ENCODE measurements around the gene AIMP1.
"Not testable (repeated sequence)": the region's sequence is repeated elsewhere in the genome, so short reads cannot be mapped to it uniquely, and the experiment has no call there.

AIMP1 gene

DNA sequence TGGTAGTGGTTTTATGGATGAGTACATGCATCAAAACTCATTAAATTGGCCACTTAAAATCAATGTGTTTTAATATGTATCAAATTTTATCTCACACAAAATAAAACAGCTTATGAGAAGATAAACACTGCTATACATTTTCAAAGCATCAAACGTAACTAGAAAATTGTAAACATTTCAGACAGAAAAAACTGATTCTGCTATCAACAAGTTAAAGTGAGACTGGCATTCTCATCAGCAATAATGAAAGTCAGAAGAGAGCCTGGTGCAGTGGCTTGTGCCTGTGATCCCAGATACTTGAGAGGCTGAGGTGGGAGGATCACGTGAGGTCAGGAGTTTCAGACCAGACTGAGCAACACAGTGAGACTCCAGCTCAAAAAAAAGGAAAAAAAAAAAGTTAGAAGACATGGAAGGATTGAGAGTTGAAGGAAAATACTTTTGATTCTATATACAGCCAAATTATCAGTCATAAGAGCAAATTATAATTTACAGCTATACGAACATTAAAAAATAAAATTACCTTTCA, 3.3 kb upstream of the AIMP1 start:
- DNase-seq, result no peak

GRCh38 chr4:106314960-106315359, 1.4 kb upstream of the AIMP1 start:
- no peak for DNase-seq

- peak in 2 of 4 experiments; percentile 12 to 47 for DNase-seq
Measured at GRCh38 chr4:106315476-106315967, 828 bp upstream of the AIMP1 start.

GRCh38 chr4:106316773-106317409, 541 bp downstream of the AIMP1 start:
- DNase-seq, result no peak

DNA sequence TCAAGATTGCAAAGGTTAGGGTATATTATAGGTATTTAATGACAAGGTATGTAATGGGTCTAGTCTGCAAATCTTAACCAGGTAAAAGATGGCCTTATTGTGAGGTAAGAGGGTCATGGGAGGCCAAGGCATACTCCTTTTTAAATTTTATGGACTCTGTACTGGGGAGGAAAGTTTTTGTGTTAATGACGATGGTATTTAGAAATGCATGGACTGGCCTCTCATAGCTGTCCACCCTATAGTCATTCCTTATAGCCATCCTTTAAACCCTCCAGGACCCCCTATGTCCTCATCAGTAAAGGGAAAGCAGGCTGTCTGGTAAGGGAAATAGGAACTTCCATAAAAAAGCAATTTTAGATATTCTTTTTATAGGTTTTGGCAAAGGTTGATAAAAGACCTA, 1.5 kb downstream of the AIMP1 start:
- no peak for DNase-seq

DNA sequence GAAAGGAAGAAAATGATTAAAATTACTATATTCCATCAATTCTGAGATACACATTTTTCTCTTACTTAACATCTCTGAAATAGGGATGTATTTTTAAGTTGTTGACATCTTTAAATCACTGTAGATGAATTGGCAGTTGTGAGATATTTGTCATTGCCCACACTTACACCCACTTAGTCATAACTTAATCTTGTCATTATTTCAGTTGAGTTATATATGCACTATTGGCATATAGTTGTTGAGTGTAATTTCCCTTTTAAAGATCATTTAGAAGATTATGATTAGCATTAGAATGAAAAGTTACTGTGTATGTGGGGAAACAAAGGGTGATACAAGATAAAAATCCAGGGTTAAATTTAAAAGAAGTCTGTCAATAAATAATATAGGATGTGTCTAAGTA, 2.2 kb downstream of the AIMP1 start:
- DNase-seq, result no peak

GRCh38 chr4:106320235-106320634, 3.9 kb downstream of the AIMP1 start:
- DNase-seq, result no peak

- not testable (repeated sequence) for DNase-seq
Measured at GRCh38 chr4:106321168-106321567, 4.8 kb downstream of the AIMP1 start.

- DNase-seq, result not testable (repeated sequence)
Measured at GRCh38 chr4:106321814-106322213, 5.5 kb downstream of the AIMP1 start.

DNA sequence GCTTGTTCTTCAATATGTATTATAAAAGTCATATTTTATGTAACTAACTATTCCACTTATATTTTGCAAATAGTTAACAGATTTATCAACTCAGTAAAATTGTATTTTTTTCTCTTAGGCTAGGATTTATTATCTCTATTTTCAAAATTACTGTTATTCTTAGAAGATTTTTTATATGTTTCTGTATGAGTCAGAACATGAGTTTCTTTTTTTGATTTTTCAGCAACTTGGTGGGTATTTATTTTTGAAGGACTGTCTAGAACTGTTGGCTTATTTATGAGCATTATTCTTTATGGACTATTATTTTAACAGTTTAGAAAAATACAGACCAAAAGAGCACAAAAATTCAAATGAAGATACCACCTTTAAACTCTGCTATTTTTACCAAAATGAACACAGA, 6.8 kb downstream of the AIMP1 start:
- DNase-seq, result no peak

DNA sequence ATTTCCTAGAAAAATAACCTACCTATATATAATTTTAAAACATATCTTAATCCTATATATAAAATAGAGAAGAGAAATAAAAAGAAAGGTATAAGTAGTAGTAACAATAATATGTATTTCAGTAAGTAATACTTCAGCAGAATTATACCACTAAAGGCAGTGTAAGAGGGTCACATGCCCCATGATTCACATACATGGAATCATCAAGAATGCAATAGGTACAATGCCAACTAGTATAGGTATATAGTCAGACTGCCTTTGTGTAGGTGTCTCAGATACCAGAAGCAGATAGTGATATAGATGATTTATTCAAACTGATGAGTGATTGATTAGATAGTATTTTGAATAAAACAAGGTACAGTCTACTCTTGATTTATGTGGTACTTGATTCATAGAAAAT, 9.4 kb downstream of the AIMP1 start:
- no peak for DNase-seq

GRCh38 chr4:106329041-106329618, 12.8 kb downstream of the AIMP1 start:
- DNase-seq, result no peak

- no peak for DNase-seq
Measured at GRCh38 chr4:106333186-106333585, 16.8 kb downstream of the AIMP1 start.

DNA sequence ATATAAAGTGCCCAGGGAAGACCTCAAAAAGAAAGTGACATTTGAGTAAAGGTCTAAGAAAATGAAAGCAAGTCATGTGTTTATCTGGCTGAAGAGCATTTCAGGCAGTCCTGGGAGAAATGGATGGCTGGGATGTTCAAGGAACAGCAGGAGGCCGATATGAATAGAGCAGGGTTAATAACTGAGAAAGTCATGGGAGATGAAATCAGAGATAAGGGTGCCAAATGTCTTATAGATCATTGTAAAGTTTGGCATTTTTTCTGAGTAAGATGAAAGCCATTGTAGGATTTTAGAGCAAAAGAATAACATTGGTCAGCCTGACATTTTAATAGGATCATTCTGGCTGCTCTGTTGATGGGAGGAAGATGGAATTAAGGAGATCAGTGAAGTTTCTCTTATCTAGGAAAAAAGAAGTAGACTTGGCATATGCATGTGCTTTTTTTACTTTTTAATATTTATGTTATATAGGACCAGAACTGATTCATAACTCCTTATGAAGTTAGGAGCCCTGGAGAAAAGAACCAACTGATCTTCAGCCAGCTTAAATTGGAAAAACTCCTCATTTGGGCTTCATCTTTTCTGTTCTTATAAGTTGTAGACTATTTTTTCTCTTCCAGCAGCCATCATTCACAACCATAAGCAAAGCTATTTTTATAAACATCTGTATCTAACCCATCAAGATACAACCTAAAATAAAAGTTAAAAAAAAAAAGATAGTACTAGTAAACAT, 18.6 kb downstream of the AIMP1 start:
- DNase-seq, result no peak

- no peak for DNase-seq
Measured at GRCh38 chr4:106336618-106337017, 20.3 kb downstream of the AIMP1 start.

GRCh38 chr4:106337916-106338315, 21.6 kb downstream of the AIMP1 start:
- no peak for DNase-seq

DNA sequence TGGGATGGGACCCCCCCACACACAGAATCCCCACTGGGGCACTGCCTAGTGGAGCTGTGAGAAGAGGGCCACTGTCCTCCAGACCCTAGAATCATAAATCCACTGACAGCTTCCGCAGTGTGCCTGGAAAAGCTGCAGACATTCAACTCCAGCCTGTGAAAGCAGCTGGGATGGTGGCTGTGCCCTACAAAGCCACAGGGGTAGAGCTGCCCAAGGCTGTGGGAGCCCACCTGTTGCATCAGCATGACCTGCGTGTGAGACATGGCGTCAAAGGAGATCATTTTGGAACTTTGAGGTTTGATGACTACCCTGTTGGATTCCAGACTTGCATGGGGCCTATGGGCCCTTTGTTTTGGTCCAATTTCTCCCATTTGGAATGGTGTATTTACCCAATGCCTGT, 22.3 kb downstream of the AIMP1 start:
- no peak for DNase-seq

DNA sequence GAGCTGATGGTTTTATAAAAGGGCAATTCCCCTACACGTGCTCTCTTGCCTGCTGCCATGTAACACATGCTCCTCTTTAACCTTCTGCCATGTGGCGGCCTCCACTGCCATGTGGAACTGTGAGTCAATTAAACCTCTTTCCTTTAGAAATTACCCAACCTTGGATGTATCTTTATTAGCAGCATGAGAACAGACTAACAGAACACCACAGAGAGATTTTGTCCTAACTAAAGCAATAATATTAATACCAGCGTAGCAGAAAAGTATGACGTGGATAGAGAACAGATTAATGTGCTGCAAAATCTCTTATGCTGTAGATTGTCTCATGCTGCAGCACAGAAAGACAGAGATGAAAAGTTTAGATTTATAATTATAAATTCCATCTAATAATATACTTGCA, 23.1 kb downstream of the AIMP1 start:
- no peak for DNase-seq

DNA sequence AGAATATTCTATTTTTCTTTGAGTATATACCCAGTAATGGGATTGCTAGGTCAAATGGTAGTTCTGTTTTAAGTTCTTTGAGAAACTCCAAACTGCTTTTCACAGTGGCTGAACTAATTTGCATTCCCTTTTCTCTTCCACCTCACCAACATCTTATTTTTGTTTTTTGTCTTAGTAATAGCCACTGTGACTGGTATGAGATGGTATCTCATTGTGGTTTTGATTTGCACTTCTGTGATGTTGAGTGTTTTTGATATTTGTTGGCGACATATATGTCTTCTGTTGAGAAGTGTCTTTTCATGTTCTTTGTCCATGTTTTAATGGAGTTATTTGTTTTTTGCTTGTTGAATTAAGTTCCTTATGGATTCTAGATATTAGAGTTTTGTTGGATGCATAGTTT, 24.4 kb downstream of the AIMP1 start:
- DNase-seq, result no peak

- DNase-seq, result no peak
Measured at GRCh38 chr4:106343865-106344646, 27.7 kb downstream of the AIMP1 start.

- DNase-seq, result no peak
Measured at GRCh38 chr4:106344647-106344970, 28.3 kb downstream of the AIMP1 start.

DNA sequence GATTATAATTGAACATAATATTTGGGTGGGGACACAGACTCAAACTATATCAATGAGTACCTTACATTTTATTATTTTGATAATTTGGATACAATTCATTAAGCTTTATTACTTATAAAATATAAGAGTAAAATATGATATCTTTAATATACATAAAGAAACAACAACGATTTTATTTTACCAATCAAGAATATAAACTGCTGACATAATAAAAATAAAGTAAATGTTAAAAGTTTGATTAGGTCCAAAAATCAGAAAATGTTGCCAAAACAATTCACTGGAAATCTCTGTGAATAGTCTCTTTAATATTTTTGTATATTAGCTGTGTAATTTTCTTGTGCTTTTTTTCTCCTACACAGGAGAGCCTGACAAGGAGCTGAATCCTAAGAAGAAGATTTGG, 30.8 kb downstream of the AIMP1 start:
- DNase-seq, result no peak

GRCh38 chr4:106351016-106351415, 34.7 kb downstream of the AIMP1 start:
- no peak for DNase-seq
